Measurements from ENCODE around the gene SORL1. TPM values are rescaled to one million over a fixed set of nuclear protein-coding genes. Genes with fewer than 3 reads are reported as not detected.

The SORL1 gene
- total RNA-seq, 1 donor from 2014 or later, result 7.1 TPM

DNA sequence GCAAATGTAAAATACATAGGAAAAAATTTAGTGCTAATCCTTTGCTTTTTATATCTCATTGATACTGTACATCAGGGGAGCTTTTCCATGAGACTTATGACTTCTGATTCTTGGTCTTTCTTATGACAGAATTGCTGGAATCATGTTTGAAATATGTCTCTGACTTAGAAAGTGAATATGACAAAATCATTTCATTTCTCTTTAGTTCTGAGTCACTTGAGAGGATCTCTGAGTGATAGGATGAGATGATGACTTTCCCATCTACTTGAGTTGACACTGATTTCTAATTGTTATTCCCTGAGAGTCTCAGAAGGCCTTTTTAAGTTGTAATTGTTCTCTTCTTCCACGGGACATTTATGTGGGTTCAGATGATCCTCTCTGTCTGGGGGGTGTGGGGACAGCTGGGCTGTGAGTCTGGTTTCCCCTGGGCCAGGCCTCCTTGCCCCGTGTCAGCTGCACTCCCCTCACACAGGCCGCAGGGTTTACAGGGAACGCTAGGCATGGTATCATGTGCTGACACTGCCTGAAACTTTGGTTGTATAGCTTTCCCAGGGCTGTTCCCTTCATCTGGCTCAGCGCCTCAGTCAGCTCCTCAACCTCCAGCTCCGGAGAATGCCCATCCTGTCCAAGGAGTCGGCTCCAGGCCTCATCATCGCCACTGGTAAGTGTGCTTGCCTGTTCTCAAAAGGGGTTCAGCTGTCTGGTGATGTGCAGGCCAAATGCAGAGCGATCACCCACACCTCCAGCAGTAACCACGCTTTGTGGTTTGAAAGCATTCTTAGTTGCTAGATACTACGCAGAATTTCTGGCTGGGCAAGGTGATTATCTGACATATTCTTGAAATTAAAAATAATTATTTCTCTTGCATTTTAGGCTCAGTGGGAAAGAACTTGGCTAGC lies 70.2 kb downstream of the SORL1 start:
- no peak for DNase-seq
- peaks cover 19% of the 10 kb centered on the region for H3K4me1 ChIP-seq
- peaks cover 18% of the 10 kb centered on the region for H3K9me3 ChIP-seq (replicated peaks)
- no peaks in the 10 kb centered on the region for H3K27me3 ChIP-seq (ENCODE audit: low read depth)
- H3K36me3 ChIP-seq, result no peaks in the 10 kb centered on the region
- intact Hi-C loops (cut with micrococcal nuclease), result no loop called here
- no peak for TF ChIP-seq CTCF (IDR thresholded peaks at IDR 0.05; ENCODE audit: borderline replicate concordance)
- no peak overlapping the region for H3K27ac ChIP-seq (replicated peaks)
- H3K4me3 ChIP-seq, result no peak overlapping the region

DNA sequence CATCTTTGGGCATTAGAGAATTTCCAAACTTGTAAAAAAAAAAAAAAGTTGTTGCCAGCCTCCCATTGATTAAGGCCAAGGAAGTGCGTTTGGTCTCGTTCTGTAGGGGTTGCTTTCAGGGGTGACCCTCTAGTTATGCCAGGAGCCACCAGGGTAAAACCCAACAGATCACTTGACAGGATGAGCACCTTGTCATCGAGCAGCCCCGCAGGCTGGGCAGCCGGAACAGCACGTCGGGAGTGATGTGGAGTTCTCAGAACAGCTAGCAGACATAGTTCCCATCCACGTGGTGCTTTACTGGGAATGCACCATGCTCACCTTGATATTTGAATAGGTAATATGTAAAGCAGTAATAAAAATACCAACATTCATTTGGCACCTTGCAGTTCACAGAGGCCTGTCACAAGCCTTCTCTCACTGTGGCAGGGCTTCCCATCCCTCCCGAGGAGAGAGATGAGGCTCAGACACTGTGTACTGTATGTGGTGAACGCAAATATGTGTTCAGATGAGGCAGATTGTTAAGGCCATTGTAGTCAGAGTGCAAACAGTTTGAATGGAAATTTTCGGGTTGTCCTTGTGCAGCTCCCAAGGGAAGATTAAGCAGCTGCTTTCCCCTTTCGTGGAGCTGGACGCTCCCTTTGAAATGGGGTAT lies 71.6 kb downstream of the SORL1 start:
- Histone ChIP-seq H3K4me3 (no peak overlapping the region), H3K9me3 (replicated peaks) (peaks cover 18% of the 10 kb centered on the region), H3K4me1 (peaks cover 19% of the 10 kb centered on the region), H3K27ac (replicated peaks) (no peak overlapping the region), H3K27me3 (ENCODE audit: low read depth) (no peaks in the 10 kb centered on the region), H3K36me3 (no peaks in the 10 kb centered on the region)
- intact Hi-C loops (cut with micrococcal nuclease), result no loop called here
- no peak for TF ChIP-seq CTCF (IDR thresholded peaks at IDR 0.05; ENCODE audit: borderline replicate concordance)
- DNase-seq, result no peak

DNA sequence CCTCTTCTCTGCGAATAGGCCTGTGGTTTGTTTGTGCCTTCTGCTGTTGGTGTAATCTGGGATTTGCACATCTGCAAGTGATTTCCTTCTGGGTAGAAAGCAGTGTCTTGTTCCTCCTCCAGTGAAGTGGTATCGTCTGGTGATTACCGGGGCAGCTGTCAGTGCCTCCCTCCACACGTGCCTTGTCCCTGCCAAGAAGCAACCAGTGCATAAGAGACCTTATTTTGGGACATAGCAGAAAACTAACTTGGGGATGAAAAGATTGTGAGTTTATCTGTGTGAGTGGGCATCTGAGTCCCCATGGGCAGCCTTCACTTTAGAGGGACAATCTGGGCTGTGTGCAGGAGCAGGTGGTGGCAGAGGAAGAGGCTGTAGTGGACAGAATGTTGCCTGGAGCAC lies 72.1 kb downstream of the SORL1 start:
- no peak overlapping the region for H3K4me3 ChIP-seq
- DNase-seq, result no peak
- intact Hi-C loops (cut with micrococcal nuclease), result no loop called here
- peaks cover 22% of the 10 kb centered on the region for H3K9me3 ChIP-seq (replicated peaks)
- no peaks in the 10 kb centered on the region for H3K36me3 ChIP-seq
- H3K4me1 ChIP-seq, result peaks cover 19% of the 10 kb centered on the region
- TF ChIP-seq CTCF (IDR thresholded peaks at IDR 0.05; ENCODE audit: borderline replicate concordance), result no peak
- no peak overlapping the region for H3K27ac ChIP-seq (replicated peaks)
- H3K27me3 ChIP-seq (ENCODE audit: low read depth), result no peaks in the 10 kb centered on the region

- peaks cover 33% of the 10 kb centered on the region for H3K9me3 ChIP-seq (replicated peaks)
- H3K27ac ChIP-seq (replicated peaks), result no peak overlapping the region
- H3K4me3 ChIP-seq, result no peak overlapping the region
- H3K4me1 ChIP-seq, result peaks cover 16% of the 10 kb centered on the region
- no peaks in the 10 kb centered on the region for H3K36me3 ChIP-seq
- intact Hi-C loops (cut with micrococcal nuclease), result no loop called here
- no peaks in the 10 kb centered on the region for H3K27me3 ChIP-seq (ENCODE audit: low read depth)
- TF ChIP-seq CTCF (IDR thresholded peaks at IDR 0.05; ENCODE audit: borderline replicate concordance), result no peak
- no peak for DNase-seq
These were observed 73.3 kb downstream of the SORL1 start for GRCh38 chr11:121525376-121525775.

- H3K27me3 ChIP-seq (ENCODE audit: low read depth), result no peaks in the 10 kb centered on the region
- H3K27ac ChIP-seq (replicated peaks), result no peak overlapping the region
- H3K36me3 ChIP-seq, result no peaks in the 10 kb centered on the region
- peaks cover 6% of the 10 kb centered on the region for H3K4me1 ChIP-seq
- no peak for TF ChIP-seq CTCF (IDR thresholded peaks at IDR 0.05; ENCODE audit: borderline replicate concordance)
- DNase-seq, result no peak
- peaks cover 36% of the 10 kb centered on the region for H3K9me3 ChIP-seq (replicated peaks)
- H3K4me3 ChIP-seq, result no peak overlapping the region
- intact Hi-C loops (cut with micrococcal nuclease), result loop anchor here (5.0 kb wide), 1 partner anchor 208 kb away; no protein-coding TSS in a partner anchor
These were observed 78.1 kb downstream of the SORL1 start for GRCh38 chr11:121530257-121530656.
